Measurements from ENCODE around the gene PTPRD.

DNA sequence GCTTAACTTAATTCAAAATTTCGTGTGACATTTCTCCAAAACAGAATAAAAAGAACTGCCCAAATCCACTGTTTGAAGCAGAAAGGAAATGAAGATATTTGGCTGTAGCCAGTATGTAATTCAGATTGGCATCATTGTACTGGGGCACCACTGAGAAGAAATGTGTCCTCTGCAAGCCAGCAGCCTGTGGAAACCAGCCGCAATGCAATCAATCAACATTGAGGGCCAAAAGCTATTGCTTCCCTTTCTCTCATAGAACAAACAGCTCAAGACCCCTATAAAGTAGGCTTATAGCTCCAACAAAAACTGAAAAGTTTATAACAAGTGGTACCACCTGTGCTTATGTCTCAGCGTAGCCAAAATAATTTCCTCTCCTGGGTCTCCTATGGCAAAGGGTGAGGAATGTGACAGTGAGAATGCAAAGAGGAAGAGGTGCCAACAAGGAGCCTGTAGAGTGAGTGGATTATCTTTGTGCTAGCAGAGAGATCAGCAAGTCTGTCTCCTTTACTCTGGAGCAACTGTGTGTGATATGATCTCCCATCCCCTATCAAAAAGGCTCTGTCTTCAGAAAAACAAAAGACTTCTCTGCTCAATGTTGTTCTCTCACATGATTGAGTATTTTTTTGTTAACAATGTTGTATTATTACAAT, 1740.9 kb downstream of the PTPRD start:
- TF ChIP-seq, protein P1, sequence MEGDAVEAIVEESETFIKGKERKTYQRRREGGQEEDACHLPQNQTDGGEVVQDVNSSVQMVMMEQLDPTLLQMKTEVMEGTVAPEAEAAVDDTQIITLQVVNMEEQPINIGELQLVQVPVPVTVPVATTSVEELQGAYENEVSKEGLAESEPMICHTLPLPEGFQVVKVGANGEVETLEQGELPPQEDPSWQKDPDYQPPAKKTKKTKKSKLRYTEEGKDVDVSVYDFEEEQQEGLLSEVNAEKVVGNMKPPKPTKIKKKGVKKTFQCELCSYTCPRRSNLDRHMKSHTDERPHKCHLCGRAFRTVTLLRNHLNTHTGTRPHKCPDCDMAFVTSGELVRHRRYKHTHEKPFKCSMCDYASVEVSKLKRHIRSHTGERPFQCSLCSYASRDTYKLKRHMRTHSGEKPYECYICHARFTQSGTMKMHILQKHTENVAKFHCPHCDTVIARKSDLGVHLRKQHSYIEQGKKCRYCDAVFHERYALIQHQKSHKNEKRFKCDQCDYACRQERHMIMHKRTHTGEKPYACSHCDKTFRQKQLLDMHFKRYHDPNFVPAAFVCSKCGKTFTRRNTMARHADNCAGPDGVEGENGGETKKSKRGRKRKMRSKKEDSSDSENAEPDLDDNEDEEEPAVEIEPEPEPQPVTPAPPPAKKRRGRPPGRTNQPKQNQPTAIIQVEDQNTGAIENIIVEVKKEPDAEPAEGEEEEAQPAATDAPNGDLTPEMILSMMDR (conservative IDR thresholded peaks at IDR 0.05; ENCODE audit: low read depth, low read length), result no peak
- TF ChIP-seq CEBPB (IDR thresholded peaks at IDR 0.05; ENCODE audit: low read depth, low read length), result no peak
- no peak for TF ChIP-seq CHD1 (IDR thresholded peaks at IDR 0.05; ENCODE audit: low read depth, low read length)
- no peak for TF ChIP-seq POLR2A (IDR thresholded peaks at IDR 0.05; ENCODE audit: low read depth, low read length)
- no peak for TF ChIP-seq MAFK (IDR thresholded peaks at IDR 0.05; ENCODE audit: low read depth, low read length)
- no peak for TF ChIP-seq MAZ (IDR thresholded peaks at IDR 0.05; ENCODE audit: borderline replicate concordance, low read depth, low read length)
- TF ChIP-seq RCOR1 (IDR thresholded peaks at IDR 0.05; ENCODE audit: insufficient replicate concordance, low read length), result no peak
- no peak for TF ChIP-seq RAD21 (IDR thresholded peaks at IDR 0.05; ENCODE audit: low read length)
- TF ChIP-seq MXI1 (IDR thresholded peaks at IDR 0.05; ENCODE audit: borderline replicate concordance, low read depth, low read length), result no peak
- TF ChIP-seq, protein P2, sequence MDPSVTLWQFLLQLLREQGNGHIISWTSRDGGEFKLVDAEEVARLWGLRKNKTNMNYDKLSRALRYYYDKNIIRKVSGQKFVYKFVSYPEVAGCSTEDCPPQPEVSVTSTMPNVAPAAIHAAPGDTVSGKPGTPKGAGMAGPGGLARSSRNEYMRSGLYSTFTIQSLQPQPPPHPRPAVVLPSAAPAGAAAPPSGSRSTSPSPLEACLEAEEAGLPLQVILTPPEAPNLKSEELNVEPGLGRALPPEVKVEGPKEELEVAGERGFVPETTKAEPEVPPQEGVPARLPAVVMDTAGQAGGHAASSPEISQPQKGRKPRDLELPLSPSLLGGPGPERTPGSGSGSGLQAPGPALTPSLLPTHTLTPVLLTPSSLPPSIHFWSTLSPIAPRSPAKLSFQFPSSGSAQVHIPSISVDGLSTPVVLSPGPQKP (IDR thresholded peaks at IDR 0.05; ENCODE audit: borderline replicate concordance, low read depth, low read length), result no peak
- no peak for TF ChIP-seq RFX5 (IDR thresholded peaks at IDR 0.05; ENCODE audit: low read depth, low read length)
- no peak for TF ChIP-seq BHLHE40 (IDR thresholded peaks at IDR 0.05; ENCODE audit: low read depth, low read length)
- no peak for TF ChIP-seq FOS (IDR thresholded peaks at IDR 0.05; ENCODE audit: low read depth, low read length)
